Stimulated activated CD4-positive, alpha-beta T cell treated with anti-CD3 and anti-CD28 coated beads, TNF-alpha, amount 100 ng/mL, for 4 hours (primary cell): ENCODE results near the gene ARMC2.
"Not testable (repeated sequence)": the region's sequence is repeated elsewhere in the genome, so short reads cannot be mapped to it uniquely, and the experiment has no call there.

ENCODE experiments used
- DNase-seq, 3 experiments: peaks; one replicate each; pipeline ENCODE4 v3.0.0-alpha.2; 2020; ENCODE audit warnings: low read depth in 3 of 3

The ARMC2 gene

GRCh38 chr6:108848116-108848868, at the start of gene ARMC2:
ARMC2 (plus strand) TSS chr6:108848422; CDS start chr6:108854268, 5,846 bp downstream.
- peak; percentile 64 to 84 (median 72) for DNase-seq

- peak in 2 of 3 experiments; percentile 7 to 16 for DNase-seq
These were observed 49.4 kb upstream of the ARMC2 start for GRCh38 chr6:108798670-108799353.

- DNase-seq = no peak
These were observed 48.9 kb upstream of the ARMC2 start for GRCh38 chr6:108799354-108799717.

- no peak for DNase-seq
These were observed 48.4 kb upstream of the ARMC2 start for GRCh38 chr6:108799791-108800190.

GRCh38 chr6:108800427-108800864, 47.8 kb upstream of the ARMC2 start:
- DNase-seq = no peak

GRCh38 chr6:108801366-108801765, 46.9 kb upstream of the ARMC2 start:
- no peak for DNase-seq

- DNase-seq = no peak
These were observed 44.2 kb upstream of the ARMC2 start for GRCh38 chr6:108803982-108804490.

- no peak for DNase-seq
These were observed 43.3 kb upstream of the ARMC2 start for GRCh38 chr6:108804956-108805355.

GRCh38 chr6:108805611-108806167, 42.5 kb upstream of the ARMC2 start:
- no peak for DNase-seq

- DNase-seq = no peak
These were observed 42.1 kb upstream of the ARMC2 start for GRCh38 chr6:108806171-108806570.

- DNase-seq = no peak
These were observed 41.6 kb upstream of the ARMC2 start for GRCh38 chr6:108806665-108807064.

GRCh38 chr6:108807928-108808327, 40.3 kb upstream of the ARMC2 start:
- DNase-seq = no peak

- DNase-seq = no peak
These were observed 39.0 kb upstream of the ARMC2 start for GRCh38 chr6:108809211-108809610.

GRCh38 chr6:108810057-108810643, 38.1 kb upstream of the ARMC2 start:
- DNase-seq = no peak

GRCh38 chr6:108811490-108811889, 36.7 kb upstream of the ARMC2 start:
- no peak for DNase-seq

- not testable (repeated sequence) for DNase-seq
These were observed 35.0 kb upstream of the ARMC2 start for GRCh38 chr6:108813218-108813617.

GRCh38 chr6:108817276-108817675, 30.9 kb upstream of the ARMC2 start:
- DNase-seq = not testable (repeated sequence)

GRCh38 chr6:108820006-108820405, 28.2 kb upstream of the ARMC2 start:
- DNase-seq = no peak

- no peak for DNase-seq
These were observed 25.8 kb upstream of the ARMC2 start for GRCh38 chr6:108822401-108822800.

GRCh38 chr6:108825326-108825725, 22.9 kb upstream of the ARMC2 start:
- DNase-seq = no peak

GRCh38 chr6:108831104-108831503, 17.1 kb upstream of the ARMC2 start:
- no peak for DNase-seq

- DNase-seq = no peak
These were observed 15.5 kb upstream of the ARMC2 start for GRCh38 chr6:108832738-108833137.
